C4-2B (cell line): ENCODE data around the gene CALCOCO2.

ENCODE experiments used
- CTCF ChIP-seq: fragments of 450-650 bp; conservative IDR thresholded peaks from 2 replicates; pipeline ENCODE4 v1.5.1; 2017; ENCODE audit warnings: mild to moderate bottlenecking
- ZFX ChIP-seq: fragments of 450-650 bp; IDR thresholded peaks from 2 replicates; pipeline ENCODE4 v1.6.1; 2017

- no peak for TF ChIP-seq CTCF
- no peak for TF ChIP-seq ZFX
These were observed 42.4 kb downstream of the CALCOCO2 start for GRCh38 chr17:48873209-48873608.
